Activated CD8-positive, alpha-beta memory T cell treated with anti-CD3 and anti-CD28 coated beads, Interleukin-2, amount 50 U/mL, for 4 hours (primary cell): Measurements from ENCODE around the gene HDAC4.

Source experiments
- DNase-seq: peaks from one replicate; pipeline ENCODE4 v3.0.0-alpha.2; 2020

Gene HDAC4

GRCh38 chr2:239029958-239030357, 370.9 kb downstream of the HDAC4 start:
- DNase-seq = no peak

DNA sequence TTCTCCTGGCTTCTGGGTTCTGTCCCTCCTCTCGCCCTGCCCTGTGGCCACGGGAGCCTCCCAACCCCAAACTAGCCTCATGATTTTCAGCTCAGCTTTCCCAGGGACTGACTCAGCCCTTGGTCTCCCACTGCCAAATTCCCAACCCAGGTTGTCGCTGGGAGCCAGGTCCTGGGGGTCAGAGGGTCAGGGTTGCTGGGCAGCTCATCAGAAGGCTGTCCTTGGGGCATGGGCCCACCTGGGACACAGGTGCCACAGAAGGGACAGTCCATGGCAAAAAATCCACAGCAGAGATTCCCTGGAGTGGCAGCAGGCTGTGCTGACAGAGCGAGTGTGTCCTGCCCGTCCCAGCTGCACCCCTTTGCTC, 372.6 kb downstream of the HDAC4 start:
- DNase-seq = no peak

- no peak for DNase-seq
Measured at GRCh38 chr2:239027391-239028252, 373.2 kb downstream of the HDAC4 start.

DNA sequence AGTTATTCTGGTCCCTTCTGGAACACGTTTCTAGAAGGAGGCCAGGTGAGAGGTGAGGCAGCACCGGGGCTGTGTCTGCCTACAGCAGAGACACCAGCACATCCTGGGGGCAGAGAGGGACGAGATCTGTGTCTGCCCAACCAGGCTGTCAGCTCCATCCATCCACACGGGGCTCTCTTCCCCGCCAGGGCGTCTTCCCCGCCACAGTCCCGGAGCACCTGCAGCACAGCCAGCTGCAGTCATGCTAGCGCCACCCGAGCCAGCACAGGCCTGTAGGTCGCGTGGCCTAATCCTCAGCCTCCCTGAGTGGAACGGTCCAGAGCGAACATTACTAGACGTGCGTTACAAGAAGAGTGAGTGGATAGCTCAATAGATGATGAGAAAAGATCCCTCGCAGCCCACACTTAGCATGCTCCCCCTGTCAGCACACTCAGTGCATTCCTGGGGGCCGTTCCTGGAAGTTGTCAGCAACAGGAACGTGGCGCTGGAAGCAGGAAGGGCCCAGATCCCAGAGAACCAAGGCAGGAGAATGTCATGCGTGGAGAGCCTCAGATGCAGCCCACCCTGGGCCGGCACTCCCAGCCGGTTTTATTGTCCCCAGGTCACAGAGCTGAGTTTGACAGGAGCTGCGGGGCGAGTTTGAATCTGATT, 374.0 kb downstream of the HDAC4 start:
- peak; percentile 6 for DNase-seq

DNA sequence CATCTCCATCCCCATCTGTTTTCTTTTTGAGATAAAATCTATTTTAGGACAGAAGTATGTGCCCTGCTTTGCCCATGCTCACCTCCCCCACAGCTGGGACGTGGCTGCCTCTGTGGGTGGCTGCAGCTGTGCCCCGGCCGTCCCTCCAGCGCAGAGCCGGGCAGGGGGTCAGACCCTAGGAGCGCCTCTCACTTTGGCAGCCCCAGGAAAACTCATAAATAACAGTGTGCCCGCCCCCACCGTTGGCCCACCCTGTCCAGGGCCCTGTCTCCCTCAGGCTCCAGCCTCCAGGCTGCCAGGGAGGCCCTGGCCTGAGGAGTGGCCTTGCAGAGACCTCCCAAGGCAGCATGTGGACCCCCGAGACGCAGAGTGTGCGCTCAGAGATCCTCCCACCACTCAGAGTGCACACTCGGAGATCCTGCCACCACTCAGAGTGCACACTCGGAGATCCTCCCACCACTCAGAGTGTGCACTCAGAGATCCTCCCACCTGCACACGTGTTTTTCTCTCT, 374.8 kb downstream of the HDAC4 start:
- DNase-seq = no peak

DNA sequence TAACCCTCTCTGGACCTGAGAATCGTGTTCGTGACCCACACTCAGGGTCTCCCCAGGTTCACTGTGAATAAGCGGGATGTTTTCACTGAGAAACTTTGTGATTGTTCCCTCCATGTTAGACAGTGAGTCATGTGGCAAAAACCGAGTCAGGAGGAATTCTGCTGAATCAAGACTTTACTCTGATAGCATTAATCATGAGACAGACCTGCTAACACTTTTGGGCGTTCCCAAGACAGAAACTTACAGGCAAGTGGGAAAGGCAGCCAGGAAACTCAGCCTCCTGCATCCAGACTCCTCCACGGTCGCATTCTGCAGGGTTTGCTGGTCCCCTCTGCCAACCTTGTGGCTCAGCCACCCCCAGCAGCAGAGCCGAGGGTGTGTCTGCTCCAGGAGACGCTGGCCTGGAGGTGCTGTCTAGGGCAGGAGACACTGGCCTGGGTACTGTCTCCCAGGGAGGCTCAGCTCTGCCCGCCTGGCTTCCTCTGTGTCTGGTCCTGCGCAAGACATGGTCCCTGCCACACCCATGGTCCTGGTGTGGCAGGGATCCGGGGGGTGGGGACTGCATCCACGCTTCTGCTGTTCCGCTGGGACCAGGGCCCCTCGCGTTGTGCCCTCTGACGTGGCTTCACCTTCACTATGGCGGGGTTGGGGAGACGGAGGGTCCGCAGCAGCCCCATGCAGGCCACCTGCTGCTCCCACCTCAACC, 375.6 kb downstream of the HDAC4 start:
- DNase-seq = no peak

DNA sequence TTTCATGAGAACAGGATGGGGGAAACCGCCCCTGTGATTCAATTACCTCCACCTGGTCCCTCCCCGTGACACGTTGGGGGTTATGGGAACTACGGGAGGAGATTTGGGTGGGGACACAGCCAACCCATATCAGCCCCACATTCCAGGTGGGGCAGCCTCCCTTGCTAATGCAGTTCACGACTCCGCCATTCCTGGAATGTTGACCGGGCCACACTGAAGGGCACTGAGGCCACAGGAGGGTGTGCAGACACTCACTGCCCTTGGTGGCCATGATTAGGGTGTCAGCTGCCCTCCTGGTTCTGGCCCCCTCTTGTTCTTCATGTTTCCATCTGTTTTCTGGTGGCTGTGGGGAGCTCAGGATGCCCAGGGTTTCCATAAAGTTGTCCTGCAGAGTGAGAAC, 376.6 kb downstream of the HDAC4 start:
- DNase-seq = no peak

- peak; percentile 2 for DNase-seq
Measured at GRCh38 chr2:239022437-239023260, 378.2 kb downstream of the HDAC4 start.

- DNase-seq = peak; percentile 2
Measured at GRCh38 chr2:239021651-239022436, 379.0 kb downstream of the HDAC4 start.

GRCh38 chr2:239021224-239021623, 379.6 kb downstream of the HDAC4 start:
- peak; percentile 3 for DNase-seq

DNA sequence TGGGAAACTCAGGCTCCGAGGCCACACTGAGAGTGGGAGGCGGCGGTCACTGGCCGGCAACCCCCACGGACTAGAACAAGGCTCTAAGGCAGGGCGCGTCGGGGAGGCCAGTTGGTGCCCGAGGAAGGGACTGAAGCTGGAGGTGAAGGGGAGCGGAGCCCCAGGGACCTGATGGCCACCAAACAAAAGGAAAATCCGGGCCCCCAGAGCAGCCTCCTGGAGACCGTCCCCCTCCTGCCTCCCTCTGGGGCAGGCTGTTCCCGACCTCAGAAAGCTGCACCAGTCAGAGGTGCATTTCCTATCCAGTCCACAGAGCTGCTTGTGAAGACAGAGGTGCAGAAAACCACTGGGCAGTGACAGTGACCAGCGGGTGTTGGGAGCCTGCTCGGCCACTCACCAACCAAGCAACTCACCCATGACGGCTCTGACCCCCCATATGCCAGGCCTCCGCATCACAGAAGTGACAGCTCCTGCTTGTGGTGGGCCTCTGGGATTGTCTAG, 380.2 kb downstream of the HDAC4 start:
- peak; percentile 10 for DNase-seq

GRCh38 chr2:239019183-239019581, 381.6 kb downstream of the HDAC4 start:
- peak; percentile 10 for DNase-seq

- no peak for DNase-seq
Measured at GRCh38 chr2:239018271-239019182, 382.3 kb downstream of the HDAC4 start.

DNA sequence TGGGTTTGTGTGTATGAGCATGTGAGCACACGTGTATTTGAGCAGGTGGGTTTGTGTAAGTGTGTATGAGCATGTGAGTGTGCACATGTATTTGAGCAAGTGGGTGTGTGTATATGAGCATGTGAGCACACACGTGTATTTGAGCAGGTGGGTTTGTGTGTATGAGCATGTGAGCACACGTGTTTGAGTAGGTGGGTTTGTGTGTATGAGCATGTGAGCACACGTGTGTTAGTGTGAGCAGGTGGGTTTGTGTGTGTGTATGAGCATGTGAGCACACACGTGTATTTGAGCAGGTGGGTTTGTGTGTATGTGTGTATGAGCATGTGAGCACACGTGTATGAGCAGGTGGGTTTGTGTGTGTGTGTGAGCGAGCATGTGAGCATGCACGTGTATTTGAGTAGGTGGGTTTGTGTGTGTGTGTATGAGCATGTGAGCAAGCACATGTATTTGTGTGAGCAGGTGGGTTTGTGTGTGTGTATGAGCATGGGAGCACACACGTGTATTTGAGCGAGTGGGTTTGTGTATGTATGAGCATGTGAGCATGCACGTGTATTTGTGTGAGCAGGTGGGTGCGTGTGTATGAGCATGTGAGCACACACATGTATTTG, 383.2 kb downstream of the HDAC4 start:
- DNase-seq = peak; percentile 1

DNA sequence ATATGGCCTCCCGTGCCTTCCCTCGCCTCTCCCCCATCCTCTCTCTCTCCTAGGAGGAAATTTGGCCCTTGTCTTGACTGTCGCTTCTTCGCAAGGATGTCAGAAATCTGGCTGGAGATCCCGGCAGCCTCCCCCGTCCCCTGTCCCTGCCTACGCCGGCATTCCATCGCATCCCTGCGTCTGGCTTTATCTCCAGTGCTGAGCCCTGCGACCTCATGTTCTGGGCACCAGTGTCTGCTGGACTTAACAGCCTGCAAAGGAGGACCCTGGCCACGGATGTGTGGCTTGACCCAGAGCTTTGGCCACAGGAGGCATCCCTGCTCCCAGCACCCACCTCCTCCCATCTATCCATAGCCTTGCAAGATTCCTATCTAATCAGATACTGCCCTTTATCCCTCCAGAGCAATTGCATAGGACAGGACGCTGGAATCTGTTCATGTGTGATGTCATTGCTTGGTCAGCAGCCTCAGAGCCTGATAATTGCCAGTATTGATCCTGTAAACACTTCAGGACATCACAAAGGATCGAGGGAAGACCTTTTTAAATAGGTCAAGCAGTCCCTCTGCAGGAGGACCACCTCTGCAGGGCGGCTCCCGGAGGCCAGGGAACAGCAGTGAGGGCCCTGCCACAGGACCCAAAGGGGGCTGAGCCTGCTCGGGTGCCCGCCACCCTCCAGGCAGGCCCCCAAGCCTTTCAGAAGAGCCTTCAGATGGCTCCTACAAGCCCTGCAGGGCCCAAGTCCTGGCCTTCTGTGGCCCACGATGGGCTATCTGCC, 384.7 kb downstream of the HDAC4 start:
- DNase-seq = peak; percentile 9

- DNase-seq = peak; percentile 13
Measured at GRCh38 chr2:239015218-239015900, 385.5 kb downstream of the HDAC4 start.

GRCh38 chr2:239014458-239015217, 386.2 kb downstream of the HDAC4 start:
- peak; percentile 5 for DNase-seq

DNA sequence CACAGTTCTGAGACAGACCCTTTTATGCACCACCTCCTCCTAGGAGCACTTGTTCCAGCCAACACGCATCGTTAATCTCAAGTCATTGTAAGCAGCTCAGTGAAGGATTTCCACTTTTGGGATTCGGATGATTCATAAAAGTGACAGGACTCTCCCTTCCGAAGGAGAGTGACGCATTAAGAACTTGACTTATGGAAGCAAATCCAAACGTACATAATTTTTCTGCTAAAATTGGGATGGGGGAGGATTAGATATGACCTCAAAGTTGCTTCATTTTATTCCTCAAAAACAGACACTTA, 387.2 kb downstream of the HDAC4 start:
- no peak for DNase-seq
